Measurements from ENCODE around the gene ELMOD2. TPM values are rescaled to one million over a fixed set of nuclear protein-coding genes. Genes with fewer than 3 reads are reported as not detected.

The ELMOD2 gene
- total and polyA plus RNA-seq, 4 donors: 6.6 to 20.0 (median 15.8) TPM

GRCh38 chr4:140600408-140600807, 76.4 kb downstream of the ELMOD2 start:
- H3K9me3 ChIP-seq (ENCODE audit: control insufficient read depth in 4 of 4, low read length in 3 of 4): no peaks in the 10 kb centered on the region
- no peaks in the 10 kb centered on the region for H3K36me3 ChIP-seq (ENCODE audit: control insufficient read depth in 4 of 4, insufficient read depth in 3 of 4, low read depth in 1 of 4, low read length in 3 of 4)
- TF ChIP-seq CTCF (IDR thresholded peaks at IDR 0.05; ENCODE audit: low read depth, low read length, missing input control) (no peak), EGR1 (IDR thresholded peaks at IDR 0.05; ENCODE audit: low read depth in 2 of 2) (no peak), FOXA2 (IDR thresholded peaks at IDR 0.05) (no peak), HNF4G (IDR thresholded peaks at IDR 0.05) (no peak), JUND (IDR thresholded peaks at IDR 0.05) (no peak), YY1 (IDR thresholded peaks at IDR 0.05) (no peak)
- DNase-seq (ENCODE audit: low spot score): no peak
- H3K27ac ChIP-seq (ENCODE audit: low read depth in 1 of 2, low read length in 2 of 2): no peak overlapping the region
- no peak overlapping the region for H3K4me3 ChIP-seq (ENCODE audit: low read depth in 1 of 3, low read length in 3 of 3)
- H3K4me1 ChIP-seq (ENCODE audit: control insufficient read depth in 4 of 4, insufficient read depth in 4 of 4, low read length in 3 of 4): no peaks in the 10 kb centered on the region
- WGBS: 90% methylated on average over 8 of the region's 8 CpGs
- H3K27me3 ChIP-seq (ENCODE audit: control insufficient read depth in 4 of 4, insufficient read depth in 4 of 4, low read length in 3 of 4): no peaks in the 10 kb centered on the region
- no peak overlapping the region for H3K9ac ChIP-seq (ENCODE audit: low read depth in 1 of 2, low read length in 2 of 2)

- Histone ChIP-seq H3K9ac (ENCODE audit: low read depth in 1 of 2, low read length in 2 of 2) (no peak overlapping the region), H3K27me3 (ENCODE audit: control insufficient read depth in 4 of 4, insufficient read depth in 4 of 4, low read length in 3 of 4) (peaks cover 0 to 3% (median 0%) of the 10 kb centered on the region in 4 donors), H3K36me3 (ENCODE audit: control insufficient read depth in 4 of 4, insufficient read depth in 3 of 4, low read depth in 1 of 4, low read length in 3 of 4) (no peaks in the 10 kb centered on the region), H3K9me3 (ENCODE audit: control insufficient read depth in 4 of 4, low read length in 3 of 4) (no peaks in the 10 kb centered on the region), H3K4me1 (ENCODE audit: control insufficient read depth in 4 of 4, insufficient read depth in 4 of 4, low read length in 3 of 4) (no peaks in the 10 kb centered on the region), H3K4me3 (ENCODE audit: low read depth in 1 of 3, low read length in 3 of 3) (no peak overlapping the region), H3K27ac (ENCODE audit: low read depth in 1 of 2, low read length in 2 of 2) (no peak overlapping the region)
- DNase-seq (ENCODE audit: low spot score): no peak
- 98% methylated on average over 2 of the region's 2 CpGs for WGBS
- no peak for TF ChIP-seq MAX (IDR thresholded peaks at IDR 0.05)
- TF ChIP-seq FOXA1 (IDR thresholded peaks at IDR 0.05): no peak
- TF ChIP-seq HNF4A (conservative IDR thresholded peaks at IDR 0.05): no peak
- TF ChIP-seq RXRA (IDR thresholded peaks at IDR 0.05): no peak
- no peak for TF ChIP-seq ZBTB33 (IDR thresholded peaks at IDR 0.05)
- TF ChIP-seq REST (IDR thresholded peaks at IDR 0.05): no peak
- TF ChIP-seq GABPA (IDR thresholded peaks at IDR 0.05 in 1 of 2, conservative IDR thresholded peaks at IDR 0.05 in 1 of 2): no peak
- no peak for TF ChIP-seq FOXA2 (IDR thresholded peaks at IDR 0.05)
- TF ChIP-seq YY1 (IDR thresholded peaks at IDR 0.05): no peak
- no peak for TF ChIP-seq NR2F2 (IDR thresholded peaks at IDR 0.05)
- no peak for TF ChIP-seq TAF1 (conservative IDR thresholded peaks at IDR 0.05)
- no peak for TF ChIP-seq RAD21 (IDR thresholded peaks at IDR 0.05)
- TF ChIP-seq EGR1 (IDR thresholded peaks at IDR 0.05; ENCODE audit: low read depth in 2 of 2): no peak
- no peak for TF ChIP-seq JUND (IDR thresholded peaks at IDR 0.05)
- no peak for TF ChIP-seq SP1 (IDR thresholded peaks at IDR 0.05)
- no peak for TF ChIP-seq CTCF (IDR thresholded peaks at IDR 0.05; ENCODE audit: low read depth, low read length, missing input control)
These were observed 78.7 kb downstream of the ELMOD2 start for GRCh38 chr4:140602714-140603113.

Measured in liver (tissue), 9 donors.